Measurements from ENCODE around the gene ARHGAP42.

- TF ChIP-seq, protein P1, sequence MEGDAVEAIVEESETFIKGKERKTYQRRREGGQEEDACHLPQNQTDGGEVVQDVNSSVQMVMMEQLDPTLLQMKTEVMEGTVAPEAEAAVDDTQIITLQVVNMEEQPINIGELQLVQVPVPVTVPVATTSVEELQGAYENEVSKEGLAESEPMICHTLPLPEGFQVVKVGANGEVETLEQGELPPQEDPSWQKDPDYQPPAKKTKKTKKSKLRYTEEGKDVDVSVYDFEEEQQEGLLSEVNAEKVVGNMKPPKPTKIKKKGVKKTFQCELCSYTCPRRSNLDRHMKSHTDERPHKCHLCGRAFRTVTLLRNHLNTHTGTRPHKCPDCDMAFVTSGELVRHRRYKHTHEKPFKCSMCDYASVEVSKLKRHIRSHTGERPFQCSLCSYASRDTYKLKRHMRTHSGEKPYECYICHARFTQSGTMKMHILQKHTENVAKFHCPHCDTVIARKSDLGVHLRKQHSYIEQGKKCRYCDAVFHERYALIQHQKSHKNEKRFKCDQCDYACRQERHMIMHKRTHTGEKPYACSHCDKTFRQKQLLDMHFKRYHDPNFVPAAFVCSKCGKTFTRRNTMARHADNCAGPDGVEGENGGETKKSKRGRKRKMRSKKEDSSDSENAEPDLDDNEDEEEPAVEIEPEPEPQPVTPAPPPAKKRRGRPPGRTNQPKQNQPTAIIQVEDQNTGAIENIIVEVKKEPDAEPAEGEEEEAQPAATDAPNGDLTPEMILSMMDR (IDR thresholded peaks at IDR 0.05), result no peak
- TF ChIP-seq EP300 (IDR thresholded peaks at IDR 0.05), result no peak
Measured at GRCh38 chr11:100963375-100963774, 276.3 kb downstream of the ARHGAP42 start.

Measured in ovary (tissue), 3 donors.